Loucy (cell line): Measurements from ENCODE around the gene HDLBP.

Experiments used
- CTCF ChIP-seq: fragments of 200-600 bp; sonication (generic); conservative IDR thresholded peaks from 2 replicates; pipeline ENCODE4 v1.5.1; 2014; ENCODE audit warnings: mild to moderate bottlenecking, antibody characterized with exemption, low read length
- EZH2phosphoT487 ChIP-seq: fragments of 200-600 bp; IDR thresholded peaks from 2 replicates; pipeline ENCODE4 v1.6.1; 2018; ENCODE audit warnings: antibody characterized with exemption, mild to moderate bottlenecking, moderate library complexity, borderline replicate concordance

- TF ChIP-seq CTCF (no peak), EZH2phosphoT487 (no peak)
These were observed 124.4 kb downstream of the HDLBP start for GRCh38 chr2:241191081-241191480.
